Astrocyte of the spinal cord (primary cell): ENCODE measurements around the gene RAD23B.

Source experiments
- DNase-seq: peaks from one replicate; pipeline ENCODE4 v3.0.0; 2011; ENCODE audit warnings: low read depth, low spot score
- H3K4me3 ChIP-seq: 2 replicates; pipeline ENCODE4 v1.5.1; 2011; ENCODE audit warnings: low read depth, mild to moderate bottlenecking, low read length, moderate library complexity
- CTCF ChIP-seq: IDR thresholded peaks from 2 replicates; pipeline ENCODE4 v1.5.1; 2012; ENCODE audit warnings: low read depth, mild to moderate bottlenecking, low read length, inconsistent platforms
- in situ Hi-C: cut with HindIII; loops from 2 replicates; pipeline ENCODE4 v1.10.0; 2017; ENCODE audit warnings: low sequenced_read_pairs

RAD23B gene

GRCh38 chr9:107337676-107338590 lies 54.9 kb downstream of the RAD23B start:
- in situ Hi-C loops = no loop called here
- no peak overlapping the region for H3K4me3 ChIP-seq
- no peak for TF ChIP-seq CTCF
- no peak for DNase-seq

- H3K4me3 ChIP-seq = no peak overlapping the region
- in situ Hi-C loops = no loop called here
- DNase-seq = no peak
- no peak for TF ChIP-seq CTCF
Measured at GRCh38 chr9:107338911-107339659, 56.0 kb downstream of the RAD23B start.

- H3K4me3 ChIP-seq = no peak overlapping the region
- peak; percentile 92 for TF ChIP-seq CTCF
- in situ Hi-C loops = no loop called here
- DNase-seq = peak; percentile 53
Measured at GRCh38 chr9:107340920-107341632, 58.0 kb downstream of the RAD23B start.

- H3K4me3 ChIP-seq = no peak overlapping the region
- no peak for DNase-seq
- TF ChIP-seq CTCF = no peak
- in situ Hi-C loops = no loop called here
Measured at GRCh38 chr9:107342476-107343161, 59.5 kb downstream of the RAD23B start.

GRCh38 chr9:107345327-107345726 lies 62.2 kb downstream of the RAD23B start:
- no peak for TF ChIP-seq CTCF
- no peak for DNase-seq
- H3K4me3 ChIP-seq = no peak overlapping the region
- in situ Hi-C loops = no loop called here

GRCh38 chr9:107348836-107349235 lies 65.8 kb downstream of the RAD23B start:
- DNase-seq = no peak
- TF ChIP-seq CTCF = no peak
- no peak overlapping the region for H3K4me3 ChIP-seq
- in situ Hi-C loops = no loop called here
